Right atrium auricular region (tissue), 2 donors: Measurements from ENCODE around the gene MTARC2. TPM values are rescaled to one million over a fixed set of nuclear protein-coding genes. Genes with fewer than 3 reads are reported as not detected.
"Not testable (repeated sequence)": the region's sequence is repeated elsewhere in the genome, so short reads cannot be mapped to it uniquely, and the experiment has no call there.

Source experiments
- DNase-seq: peaks from one replicate; pipeline ENCODE4 v3.0.0-alpha.2; 2019; ENCODE audit warnings: low spot score
- H3K27ac ChIP-seq, 2 donors: fragments of 200-600 bp; sonication (generic); 1 replicate in 1 of 2; 2 replicates in 1 of 2; pipeline ENCODE4 v1.5.1; 2016 to 2019
- H3K27me3 ChIP-seq, 2 donors: fragments of 200-600 bp; sonication (generic); one replicate each; pipeline versions ENCODE4 v1.5.1 to v1.6.0; 2017 to 2019
- H3K36me3 ChIP-seq: fragments of 200-600 bp; sonication (generic); one replicate; pipeline ENCODE4 v1.5.1; 2016
- H3K4me1 ChIP-seq, 2 donors: fragments of 200-600 bp; sonication (generic); one replicate each; pipeline versions ENCODE4 v1.5.1 to v1.6.0; 2017 to 2019
- H3K4me3 ChIP-seq, 2 donors: fragments of 200-600 bp; sonication (generic); 1 replicate in 1 of 2; 2 replicates in 1 of 2; pipeline ENCODE4 v1.5.1; 2017 to 2019; ENCODE audit warnings: mild to moderate bottlenecking in 1 of 2, moderate library complexity in 1 of 2
- H3K9me3 ChIP-seq, 2 donors: fragments of 200-600 bp; sonication (generic); one replicate each; pipeline ENCODE4 v1.5.1; 2019
- total RNA-seq, 2 donors: library from RNA; depleted of rRNA; stranded (reverse); fragments of >200 nt; gene quantifications; one replicate each; pipeline ENCODE4 v1.1.0, GENCODE V29; 2016
- TF ChIP-seq, protein P1 (sequence below), 2 donors: fragments of 200-600 bp; sonication (generic); IDR thresholded peaks; one replicate each; pipeline ENCODE4 v1.5.1; 2019; ENCODE audit warnings: antibody characterized with exemption in 2 of 2

MTARC2 gene
- total RNA-seq, 2 donors from 2014 or later, result 13.6 to 23.6 TPM

DNA sequence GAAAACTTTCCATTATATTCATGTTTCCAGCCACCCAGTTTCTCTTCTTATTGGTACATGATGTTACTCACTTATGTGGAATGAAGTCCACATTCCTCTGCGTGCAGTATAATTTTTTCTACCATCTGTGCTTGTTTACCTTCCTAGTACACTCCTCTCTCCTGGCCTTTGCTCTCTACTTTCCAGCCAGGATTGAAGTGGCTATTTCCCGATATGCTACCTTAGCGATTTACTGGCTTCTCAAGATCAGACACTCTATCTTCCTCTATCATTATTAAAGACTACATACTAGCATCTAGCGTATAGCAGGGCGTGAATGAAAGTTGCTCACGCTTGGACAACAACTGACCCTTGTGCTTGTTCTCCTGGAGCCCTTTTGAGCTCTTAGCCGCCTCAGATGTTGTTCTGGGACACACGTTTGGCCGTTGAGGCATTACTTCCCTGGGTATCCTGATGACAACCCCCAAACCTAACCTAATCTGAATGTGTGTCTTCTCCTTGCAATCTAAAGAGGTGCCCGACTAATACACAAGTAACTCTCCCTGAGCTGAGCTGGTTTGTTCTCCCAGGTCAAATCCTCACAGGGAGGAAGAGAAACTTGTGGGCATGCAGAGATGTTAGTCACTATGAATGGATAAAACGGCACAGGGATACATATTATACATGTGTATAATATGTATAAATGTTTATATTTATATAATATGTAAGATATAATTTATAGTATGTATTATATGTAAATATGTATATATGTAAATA is 13.4 kb upstream of the MTARC2 start:
- no peak for DNase-seq
- Histone ChIP-seq H3K36me3 (no peaks in the 10 kb centered on the region), H3K27ac (no peak overlapping the region), H3K4me1 (peaks cover 0 to 15% of the 10 kb centered on the region in 2 donors), H3K9me3 (no peaks in the 10 kb centered on the region), H3K27me3 (no peaks in the 10 kb centered on the region), H3K4me3 (no peak overlapping the region)
- TF ChIP-seq, protein P1, sequence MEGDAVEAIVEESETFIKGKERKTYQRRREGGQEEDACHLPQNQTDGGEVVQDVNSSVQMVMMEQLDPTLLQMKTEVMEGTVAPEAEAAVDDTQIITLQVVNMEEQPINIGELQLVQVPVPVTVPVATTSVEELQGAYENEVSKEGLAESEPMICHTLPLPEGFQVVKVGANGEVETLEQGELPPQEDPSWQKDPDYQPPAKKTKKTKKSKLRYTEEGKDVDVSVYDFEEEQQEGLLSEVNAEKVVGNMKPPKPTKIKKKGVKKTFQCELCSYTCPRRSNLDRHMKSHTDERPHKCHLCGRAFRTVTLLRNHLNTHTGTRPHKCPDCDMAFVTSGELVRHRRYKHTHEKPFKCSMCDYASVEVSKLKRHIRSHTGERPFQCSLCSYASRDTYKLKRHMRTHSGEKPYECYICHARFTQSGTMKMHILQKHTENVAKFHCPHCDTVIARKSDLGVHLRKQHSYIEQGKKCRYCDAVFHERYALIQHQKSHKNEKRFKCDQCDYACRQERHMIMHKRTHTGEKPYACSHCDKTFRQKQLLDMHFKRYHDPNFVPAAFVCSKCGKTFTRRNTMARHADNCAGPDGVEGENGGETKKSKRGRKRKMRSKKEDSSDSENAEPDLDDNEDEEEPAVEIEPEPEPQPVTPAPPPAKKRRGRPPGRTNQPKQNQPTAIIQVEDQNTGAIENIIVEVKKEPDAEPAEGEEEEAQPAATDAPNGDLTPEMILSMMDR (IDR thresholded peaks at IDR 0.05), result no peak

DNA sequence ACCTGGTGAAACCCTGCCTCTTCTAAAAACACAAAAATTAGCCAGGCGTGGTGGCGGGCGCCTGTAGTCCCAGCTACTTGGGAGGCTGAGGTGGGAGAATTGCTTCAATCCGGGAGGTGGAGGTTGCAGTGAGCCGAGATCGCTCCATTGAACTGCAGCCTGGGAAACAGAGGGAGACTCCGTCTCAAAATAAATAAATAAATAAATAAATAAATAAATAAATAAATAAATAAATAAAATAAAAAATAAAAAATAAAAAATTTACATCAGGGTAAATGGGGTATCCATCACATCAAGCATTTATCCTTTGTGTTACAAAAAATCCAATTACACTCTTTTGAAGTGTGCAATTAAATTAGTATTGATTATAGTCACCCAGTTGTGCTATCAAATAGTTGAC is 11.8 kb upstream of the MTARC2 start:
- H3K27me3 ChIP-seq, H3K4me3 ChIP-seq, H3K36me3 ChIP-seq, DNase-seq, H3K9me3 ChIP-seq, H3K27ac ChIP-seq: not testable (repeated sequence)
- H3K4me1 ChIP-seq, result peaks cover 0 to 15% of the 10 kb centered on the region in 2 donors

DNA sequence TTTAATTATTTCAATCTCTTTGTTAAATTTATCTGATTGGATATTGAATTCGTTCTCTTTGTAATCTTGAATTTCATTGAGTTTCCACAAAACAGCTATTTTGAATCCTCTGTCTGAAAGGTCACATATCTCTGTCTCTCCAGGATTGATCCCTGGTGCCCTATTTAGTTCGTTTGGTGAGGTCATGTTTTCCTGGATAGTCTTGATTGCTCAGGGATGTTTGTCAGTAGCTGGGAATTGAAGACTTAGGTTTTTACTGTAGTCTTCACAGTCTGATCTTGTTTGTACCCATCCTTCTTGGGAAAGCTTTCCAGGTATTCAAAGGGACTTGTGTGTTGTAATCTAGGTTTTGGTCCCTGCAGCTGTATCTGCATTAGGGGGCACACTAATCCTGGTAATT is 6.8 kb upstream of the MTARC2 start:
- H3K4me3 ChIP-seq, result no peak overlapping the region
- H3K4me1 ChIP-seq, result no peaks in the 10 kb centered on the region
- no peak overlapping the region for H3K27ac ChIP-seq
- H3K27me3 ChIP-seq, result no peaks in the 10 kb centered on the region
- H3K36me3 ChIP-seq, result no peaks in the 10 kb centered on the region
- H3K9me3 ChIP-seq, result no peaks in the 10 kb centered on the region
- TF ChIP-seq, protein P1 (IDR thresholded peaks at IDR 0.05), result no peak
- DNase-seq, result no peak

DNA sequence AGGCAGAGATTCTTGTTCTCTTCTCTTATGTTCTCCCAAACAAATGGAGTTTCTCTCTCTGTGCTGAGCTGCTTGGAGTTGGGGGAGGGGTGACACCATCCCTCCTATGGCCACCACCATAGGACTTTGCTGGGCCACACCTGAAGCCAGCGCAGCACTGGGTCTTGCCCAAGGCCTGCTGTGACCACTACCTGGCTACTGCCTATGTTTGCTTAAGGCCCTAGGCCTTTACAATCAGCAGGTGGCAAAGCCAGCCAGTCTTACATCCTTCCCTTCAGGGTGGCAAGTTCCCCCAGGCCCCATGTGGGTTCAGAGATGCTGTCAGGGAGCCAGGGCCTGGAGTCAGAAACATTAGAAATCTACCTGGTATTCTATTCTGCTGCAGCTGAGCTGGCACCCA is 6.3 kb upstream of the MTARC2 start:
- TF ChIP-seq, protein P1 (IDR thresholded peaks at IDR 0.05), result no peak
- Histone ChIP-seq H3K9me3 (no peaks in the 10 kb centered on the region), H3K27me3 (no peaks in the 10 kb centered on the region), H3K36me3 (no peaks in the 10 kb centered on the region), H3K27ac (no peak overlapping the region), H3K4me3 (no peak overlapping the region), H3K4me1 (peaks cover 0 to 2% of the 10 kb centered on the region in 2 donors)
- DNase-seq, result no peak

DNA sequence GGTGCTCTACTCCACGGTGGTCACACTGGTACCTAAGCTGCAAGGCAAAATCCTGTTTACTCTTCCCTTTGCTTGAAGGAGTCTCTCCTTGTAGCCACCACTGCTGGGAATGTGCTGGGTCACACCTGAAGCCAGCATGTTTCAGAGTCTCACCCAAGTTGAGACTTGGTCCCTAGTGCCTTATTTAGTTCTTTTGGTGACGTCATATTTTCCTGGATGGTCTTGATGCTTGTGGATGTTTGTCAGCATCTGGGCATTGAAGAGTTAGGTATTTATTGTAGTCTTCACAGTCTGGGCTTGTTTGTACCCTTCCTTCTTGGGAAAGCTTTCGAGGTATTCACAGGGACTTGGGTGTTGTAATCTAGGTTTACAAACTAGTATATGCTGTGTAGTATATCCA is 5.6 kb upstream of the MTARC2 start:
- no peak overlapping the region for H3K27ac ChIP-seq
- no peaks in the 10 kb centered on the region for H3K9me3 ChIP-seq
- no peak overlapping the region for H3K4me3 ChIP-seq
- DNase-seq, result no peak
- H3K27me3 ChIP-seq, result no peaks in the 10 kb centered on the region
- H3K36me3 ChIP-seq, result no peaks in the 10 kb centered on the region
- TF ChIP-seq, protein P1 (IDR thresholded peaks at IDR 0.05), result no peak
- peaks cover 0 to 8% of the 10 kb centered on the region in 2 donors for H3K4me1 ChIP-seq

DNA sequence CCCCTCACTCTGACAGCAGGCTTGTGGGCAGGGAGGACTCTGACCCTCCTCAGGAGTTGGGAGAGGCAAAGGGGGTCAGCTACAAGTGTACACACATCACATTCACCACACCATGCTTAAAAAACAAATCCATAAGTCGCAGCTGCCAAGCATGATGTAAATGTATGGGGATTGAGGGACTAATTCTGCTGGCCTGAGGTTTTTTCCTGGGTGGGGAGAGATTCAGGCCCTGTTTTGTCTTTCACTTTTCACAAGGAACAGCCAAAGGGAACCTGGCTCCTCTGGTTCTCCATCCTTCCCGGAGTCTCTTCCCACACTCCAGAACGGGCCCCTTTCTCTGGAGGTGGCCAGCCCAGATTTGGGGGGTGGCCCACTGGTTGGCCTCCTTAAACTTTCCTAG is 1.3 kb upstream of the MTARC2 start:
- Histone ChIP-seq H3K27me3 (no peaks in the 10 kb centered on the region), H3K36me3 (no peaks in the 10 kb centered on the region), H3K27ac (peak overlapping the region; percentile 94), H3K4me3 (no peak overlapping the region), H3K4me1 (peaks cover 0 to 43% of the 10 kb centered on the region in 2 donors), H3K9me3 (no peaks in the 10 kb centered on the region)
- TF ChIP-seq, protein P1 (IDR thresholded peaks at IDR 0.05), result no peak
- DNase-seq, result no peak
